HG03342 (cell line): Measurements from ENCODE around the gene CEP120.
"Not testable (repeated sequence)": the region's sequence is repeated elsewhere in the genome, so short reads cannot be mapped to it uniquely, and the experiment has no call there.

Experiments used
- ATAC-seq: cut with Tn5 transposase; IDR thresholded peaks from one replicate; pipeline ENCODE4 v1.9.1; 2021; ENCODE audit warnings: mild to moderate bottlenecking, moderate library complexity; ENCODE audit not compliant: unreplicated experiment

The CEP120 gene

GRCh38 chr5:123391009-123391408 is 32.2 kb downstream of the CEP120 start:
- no peak for ATAC-seq

DNA sequence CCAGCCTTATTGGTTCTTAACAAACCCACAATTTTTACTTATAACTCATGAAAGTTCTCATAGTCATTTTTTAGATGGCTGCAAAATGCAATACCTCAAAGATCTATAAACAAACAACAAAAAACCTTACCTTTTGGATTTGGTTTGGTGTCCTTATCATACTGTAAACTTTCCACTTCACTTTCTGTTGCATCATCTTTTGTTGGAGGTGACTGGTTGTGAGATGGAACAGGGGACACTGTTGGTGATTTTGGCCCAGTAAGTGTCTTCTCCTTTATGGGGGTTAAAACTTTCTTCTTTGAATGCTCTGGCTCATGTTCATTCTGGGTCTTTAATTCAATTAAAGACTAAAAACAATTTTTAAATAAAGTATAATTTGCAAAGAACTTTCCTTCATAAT is 33.4 kb downstream of the CEP120 start:
- no peak for ATAC-seq

DNA sequence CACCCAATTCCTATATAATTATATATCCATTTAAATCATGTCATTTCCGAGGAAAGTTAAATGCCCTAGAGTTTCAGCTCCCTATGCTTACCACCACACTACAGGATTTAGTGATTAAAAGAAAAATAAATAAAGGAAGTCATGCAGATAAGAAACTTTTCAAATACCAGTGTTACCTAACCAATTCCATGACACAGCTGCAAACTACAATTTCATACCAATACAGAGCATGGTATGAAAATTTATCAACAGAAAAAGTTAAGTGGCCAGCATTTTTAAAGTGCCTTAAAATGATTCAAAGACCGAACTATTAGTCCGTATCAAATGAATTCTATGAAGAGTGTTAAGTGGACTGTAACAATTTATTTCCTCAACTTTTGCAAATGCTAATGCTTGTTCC is 35.9 kb downstream of the CEP120 start:
- ATAC-seq: no peak

- ATAC-seq: no peak
Observed at GRCh38 chr5:123382252-123382651, 41.0 kb downstream of the CEP120 start.

DNA sequence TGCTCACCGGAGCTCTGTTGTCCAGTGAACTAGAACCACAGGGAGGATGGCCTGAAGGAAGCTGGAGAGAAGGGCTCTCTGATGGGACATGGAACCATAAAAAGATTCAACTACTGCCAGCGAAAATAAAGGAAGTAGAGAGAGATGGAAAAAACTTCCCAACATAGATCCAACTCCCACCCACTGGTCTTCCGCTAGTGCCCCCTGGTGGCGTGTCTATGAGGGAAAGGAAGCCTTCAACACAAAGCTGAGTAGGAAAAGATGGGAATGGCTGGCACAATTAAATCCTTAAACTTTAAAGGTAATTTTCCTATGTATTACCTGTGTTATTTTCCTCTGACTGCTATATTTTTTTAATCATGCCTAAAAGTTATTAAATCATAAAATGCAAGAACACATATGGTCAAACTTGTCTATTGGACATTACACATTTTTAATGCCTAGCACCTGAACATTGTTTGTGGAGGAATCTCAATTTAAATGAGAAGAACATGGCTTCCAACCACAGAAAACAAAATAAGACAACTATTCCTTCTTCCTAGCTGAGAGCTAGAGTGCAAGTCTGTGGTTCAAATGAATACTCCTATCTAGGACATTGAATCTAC is 51.5 kb downstream of the CEP120 start:
- ATAC-seq: no peak

- no peak for ATAC-seq
Observed at GRCh38 chr5:123369371-123369968, 53.7 kb downstream of the CEP120 start.

GRCh38 chr5:123367739-123368138 is 55.5 kb downstream of the CEP120 start:
- no peak for ATAC-seq

- no peak for ATAC-seq
Observed at GRCh38 chr5:123365156-123365555, 58.0 kb downstream of the CEP120 start.

GRCh38 chr5:123364441-123365155 is 58.6 kb downstream of the CEP120 start:
- ATAC-seq: no peak

DNA sequence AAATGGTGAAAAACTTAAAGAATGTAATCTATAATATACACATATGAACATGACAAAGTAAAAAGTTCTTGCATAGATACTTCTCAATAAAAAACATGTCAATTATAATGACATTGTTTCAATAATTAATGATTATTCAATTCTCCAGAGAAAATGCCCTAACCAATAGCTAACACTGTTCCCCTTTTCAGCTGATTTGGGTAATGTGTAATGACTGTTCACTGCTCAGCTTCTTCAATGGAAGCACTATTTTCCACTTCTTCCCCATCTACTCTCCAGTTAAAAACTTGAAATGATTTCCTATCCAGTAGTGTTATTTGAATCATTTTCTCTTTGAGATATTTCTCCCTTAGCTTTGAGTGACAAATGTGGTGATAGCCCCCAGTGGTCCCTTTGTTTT is 62.3 kb downstream of the CEP120 start:
- no peak for ATAC-seq

GRCh38 chr5:123360201-123360571 is 63.0 kb downstream of the CEP120 start:
- no peak for ATAC-seq

DNA sequence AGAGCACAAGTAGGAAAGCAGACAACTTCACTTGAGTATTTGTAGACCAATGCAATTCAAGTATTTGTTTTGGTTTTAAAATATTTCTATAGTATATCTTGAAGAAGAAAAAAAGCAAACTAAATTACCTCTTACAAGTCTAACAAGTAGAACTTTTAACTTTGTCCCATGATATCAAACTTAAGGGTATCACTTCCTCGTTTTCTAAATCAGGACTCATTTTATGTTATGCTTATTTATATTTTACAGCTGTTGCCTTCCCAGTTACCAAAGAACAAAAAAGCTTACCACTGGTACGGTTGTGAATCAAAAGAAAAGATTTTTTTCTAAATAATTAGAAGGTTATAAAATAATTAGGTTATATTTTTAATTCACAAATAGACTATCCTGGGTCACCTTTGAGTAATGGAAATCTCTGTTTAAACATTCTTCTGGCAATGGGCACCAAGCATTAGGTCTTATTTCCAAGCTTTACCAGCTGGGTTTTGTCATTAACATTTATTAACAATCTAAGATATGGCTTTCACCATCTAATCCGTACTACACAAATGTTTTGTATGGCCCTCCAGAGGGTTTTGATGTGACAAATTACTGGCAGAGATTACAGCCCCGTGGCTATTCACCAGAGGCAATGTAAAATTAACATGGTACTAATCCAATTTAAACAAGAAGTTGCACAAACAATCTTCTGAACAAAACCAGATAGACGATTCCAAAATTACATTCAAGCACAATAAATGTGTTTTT is 63.6 kb downstream of the CEP120 start:
- ATAC-seq: no peak

DNA sequence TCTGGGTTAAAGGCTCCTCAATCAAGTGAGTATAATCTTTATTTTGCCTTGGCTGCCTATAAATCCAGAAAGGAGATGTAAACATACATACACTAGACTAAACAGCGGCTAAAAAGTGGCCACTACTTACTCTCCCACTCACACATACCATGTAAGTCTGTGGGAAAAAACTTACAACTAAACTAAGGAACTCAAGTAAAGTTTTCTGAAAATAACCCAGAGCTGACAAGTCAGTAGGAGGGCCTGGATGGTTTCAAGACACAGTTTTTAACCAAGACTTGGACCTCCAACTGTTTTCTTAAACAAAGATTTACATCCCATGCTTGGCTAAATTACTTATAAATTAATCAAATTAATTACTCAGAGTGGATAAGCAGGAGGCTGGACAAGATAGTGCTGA is 64.5 kb downstream of the CEP120 start:
- ATAC-seq: no peak

DNA sequence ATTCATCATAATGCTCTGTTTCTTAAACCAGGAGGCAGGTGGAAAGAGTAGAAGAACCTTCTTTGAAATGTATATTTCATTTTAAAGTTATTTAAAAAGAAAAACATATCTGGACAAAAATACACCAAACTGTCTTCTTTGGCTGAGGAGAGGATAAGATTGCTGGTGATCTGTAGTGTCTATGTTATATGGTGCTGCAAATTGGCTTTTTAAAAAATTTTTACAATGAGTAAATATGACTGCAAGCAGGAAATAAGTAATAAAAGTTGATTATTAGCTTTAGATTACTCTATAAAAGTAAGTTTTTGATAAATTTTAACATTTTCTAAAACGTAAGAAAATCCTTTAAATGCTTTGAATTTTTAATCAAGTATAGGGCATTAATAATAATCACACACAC is 64.9 kb downstream of the CEP120 start:
- ATAC-seq: no peak

DNA sequence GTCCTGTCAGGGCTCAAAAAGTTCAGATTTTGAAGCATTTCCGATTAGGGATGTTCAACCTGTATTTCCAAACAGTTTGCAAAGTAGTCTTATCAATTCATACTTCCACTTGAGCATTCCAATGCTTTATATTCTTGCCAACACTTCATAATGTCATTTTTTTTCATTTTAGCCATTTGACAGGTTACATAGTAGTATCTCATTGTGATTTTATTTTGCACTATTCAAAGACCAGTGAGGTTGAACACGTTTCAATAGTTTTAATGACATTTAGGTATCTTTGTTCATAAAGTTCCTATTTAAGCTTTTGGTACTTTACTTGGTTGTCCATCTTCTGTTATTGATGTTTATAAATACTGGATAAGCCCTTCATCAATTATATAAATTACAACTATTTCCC is 71.4 kb downstream of the CEP120 start:
- no peak for ATAC-seq

- no peak for ATAC-seq
Observed at GRCh38 chr5:123351240-123351639, 72.0 kb downstream of the CEP120 start.

DNA sequence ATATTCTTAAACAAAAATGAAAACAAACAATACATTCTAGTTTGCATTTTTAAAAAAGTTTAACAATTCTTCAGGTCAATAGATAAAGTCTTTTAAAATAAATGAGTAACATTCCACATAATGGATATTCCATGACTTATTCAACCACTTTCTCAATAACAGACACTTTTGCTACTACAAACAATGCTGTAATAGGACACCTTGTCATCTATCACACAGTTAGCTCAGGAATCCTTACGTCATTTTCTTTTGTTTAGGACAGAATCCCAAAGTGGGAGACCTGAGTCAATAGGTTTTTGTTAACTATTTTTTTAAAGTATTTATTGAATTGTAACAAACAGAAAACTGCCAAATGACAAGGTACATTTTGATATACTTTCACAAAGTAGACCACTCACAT is 72.5 kb downstream of the CEP120 start:
- ATAC-seq: no peak

- no peak for ATAC-seq
Observed at GRCh38 chr5:123344816-123345426, 78.3 kb downstream of the CEP120 start.

GRCh38 chr5:123340928-123341327 is 82.3 kb downstream of the CEP120 start:
- ATAC-seq: no peak

- ATAC-seq: not testable (repeated sequence)
Observed at GRCh38 chr5:123308377-123308776, 114.8 kb downstream of the CEP120 start.

- ATAC-seq: no peak
Observed at GRCh38 chr5:123305751-123306150, 117.5 kb downstream of the CEP120 start.
